Activated CD4-positive, alpha-beta T cell treated with anti-CD3 and anti-CD28 coated beads, Interleukin-2, amount 50 U/mL, for 24 hours (primary cell): ENCODE measurements around the gene TNS1.

ENCODE experiments used
- DNase-seq, 2 donors: peaks; one replicate each; pipeline ENCODE4 v3.0.0-alpha.2; 2020; ENCODE audit warnings: low read depth in 1 of 2, low spot score in 1 of 2

The TNS1 gene

DNA sequence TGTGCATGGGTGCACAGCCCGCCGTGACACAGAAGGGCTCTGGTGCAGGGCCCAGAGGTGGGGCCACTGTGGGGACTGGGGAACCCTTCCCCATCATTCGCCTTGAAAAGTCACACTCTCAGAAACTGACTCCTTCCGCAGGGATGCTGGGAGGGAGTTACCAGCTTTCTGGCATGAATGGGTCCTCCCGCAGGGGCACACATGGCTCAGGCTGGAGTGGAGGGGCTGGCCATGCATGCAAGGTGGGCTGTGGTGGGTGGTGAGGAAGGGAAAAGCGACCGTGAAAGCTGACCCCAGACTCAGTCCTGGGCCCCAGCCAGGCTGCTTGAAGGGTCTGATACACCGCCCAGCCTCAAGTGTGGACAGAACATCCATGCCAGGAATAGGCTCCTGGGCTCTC, 201.1 kb downstream of the TNS1 start:
- DNase-seq, result no peak

DNA sequence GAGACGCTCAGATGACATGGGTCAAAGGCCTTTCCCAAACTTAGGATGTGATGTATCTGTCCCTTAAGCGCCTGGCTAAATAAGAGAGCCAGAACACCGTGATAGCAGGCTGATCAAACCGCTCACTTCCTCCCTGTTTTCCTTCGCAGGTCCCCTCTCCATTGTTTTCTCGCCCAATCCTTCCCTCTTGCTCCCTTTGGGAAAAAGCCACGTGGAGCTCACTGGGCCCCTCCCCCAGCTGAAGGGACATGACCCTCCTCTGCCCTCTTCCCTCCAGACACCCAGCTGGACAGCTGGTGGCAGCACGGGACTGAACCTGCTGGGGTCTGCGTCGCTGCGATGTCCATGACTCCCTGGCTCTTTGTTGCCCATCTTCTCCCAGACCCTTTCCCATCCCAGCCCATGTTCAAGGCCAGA, 201.7 kb downstream of the TNS1 start:
- no peak for DNase-seq

DNA sequence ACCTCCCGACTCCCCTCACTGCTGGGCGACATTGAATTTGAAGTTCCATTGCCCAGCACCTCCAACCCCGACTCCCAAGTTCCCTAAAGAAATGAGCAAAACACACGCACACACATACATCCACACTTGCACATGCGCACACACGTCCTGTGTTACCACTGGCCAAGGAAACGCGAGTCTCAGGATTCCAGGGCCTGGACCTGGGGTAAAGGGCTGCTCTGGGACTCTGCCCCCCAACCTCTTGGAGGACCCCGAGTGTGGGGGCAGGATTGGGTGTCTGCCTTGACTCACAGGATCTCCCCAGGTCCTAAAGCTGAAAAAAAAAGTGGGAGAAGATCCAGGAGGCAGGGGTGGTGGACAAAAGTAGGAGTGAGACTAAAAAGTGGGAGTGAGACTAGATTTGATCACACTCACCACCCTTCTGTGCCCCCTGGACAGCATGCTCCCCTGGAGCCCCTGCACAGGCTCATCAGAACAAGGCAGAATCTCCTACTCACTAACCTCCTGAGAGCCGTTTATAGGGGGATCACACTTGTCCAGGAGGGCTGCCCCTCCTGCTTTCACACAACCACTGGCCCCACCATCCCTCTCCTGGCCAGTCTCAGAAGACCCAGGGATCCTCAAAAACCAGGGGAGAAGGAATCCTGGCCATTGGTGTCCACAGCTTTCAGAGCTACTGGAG, 202.2 kb downstream of the TNS1 start:
- DNase-seq, result no peak

DNA sequence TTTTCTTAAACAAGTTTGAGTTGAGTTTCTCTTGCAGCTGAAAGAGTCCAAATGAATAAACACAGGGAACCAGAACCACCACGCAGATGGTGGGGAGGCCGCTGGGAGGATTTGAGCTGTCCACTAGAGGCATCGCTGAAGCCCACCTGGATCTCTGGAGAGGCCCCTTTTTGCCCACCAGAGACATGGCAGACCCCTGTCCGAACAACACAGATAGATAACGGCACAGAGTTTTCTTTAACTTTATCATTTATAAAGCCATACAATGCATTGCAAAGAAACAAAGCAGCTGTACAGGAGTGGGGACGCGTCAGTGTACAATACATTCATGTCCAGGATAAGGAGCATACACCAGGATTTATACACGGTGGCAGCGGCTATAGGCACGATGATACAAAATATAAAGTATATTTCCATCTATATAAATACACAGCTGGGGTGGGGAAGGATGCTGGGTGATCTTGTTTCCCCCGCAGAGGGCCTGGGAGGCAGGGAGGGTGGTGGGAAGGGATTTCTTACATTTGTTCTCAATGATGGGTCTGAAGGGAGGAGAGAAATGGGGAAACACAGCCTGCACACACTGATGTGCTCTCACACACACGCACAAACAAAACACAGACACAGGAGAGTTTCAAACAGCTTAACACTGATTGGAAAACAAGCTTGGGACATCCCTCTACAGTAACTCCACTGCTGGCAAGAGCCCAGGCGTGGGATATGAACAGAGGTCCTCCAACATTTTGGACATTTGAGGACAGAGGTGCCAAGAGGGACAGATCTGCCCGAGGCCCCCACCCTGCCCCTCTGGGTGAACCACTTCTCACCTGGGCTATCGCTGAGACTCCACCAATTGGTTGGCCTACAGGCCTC, 203.0 kb downstream of the TNS1 start:
- DNase-seq, result no peak

DNA sequence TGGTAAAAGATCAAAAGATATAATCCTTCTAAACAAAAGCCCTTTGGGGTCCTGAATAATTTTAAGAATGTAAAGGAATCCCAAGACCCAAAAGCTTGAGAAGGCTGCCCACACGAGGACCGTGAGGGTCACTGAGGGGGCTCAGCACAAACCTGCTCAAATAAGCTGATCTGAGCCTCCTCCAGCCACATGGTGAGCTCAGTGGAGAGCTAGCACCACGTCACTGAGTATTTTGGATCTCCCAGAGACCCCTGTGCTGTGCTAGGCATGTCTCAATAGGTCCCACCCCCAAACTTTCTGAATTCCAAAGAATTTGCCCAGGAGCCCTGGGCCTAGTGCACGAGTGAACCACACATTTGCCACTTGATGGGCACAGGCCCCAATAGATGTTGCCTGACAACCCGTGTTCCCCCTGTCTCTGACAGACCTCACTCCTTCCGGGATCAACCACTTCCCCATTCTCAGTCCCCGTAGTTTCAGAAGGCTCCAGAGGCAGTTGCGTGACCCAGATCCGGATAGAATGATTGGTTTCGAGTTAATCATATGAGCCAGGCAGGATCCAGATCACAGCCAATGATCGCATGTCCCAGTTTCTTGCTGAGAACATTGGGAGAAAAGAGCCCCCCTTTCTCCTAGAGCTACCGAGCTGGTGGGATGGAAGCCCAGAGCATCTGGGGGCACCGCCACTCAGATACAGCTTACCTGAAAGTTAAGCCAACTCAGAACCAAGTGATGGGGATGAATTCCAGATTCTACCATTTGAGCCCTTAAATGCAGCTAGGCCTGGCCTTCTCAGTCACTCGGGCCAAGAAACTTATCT, 203.8 kb downstream of the TNS1 start:
- no peak for DNase-seq

DNA sequence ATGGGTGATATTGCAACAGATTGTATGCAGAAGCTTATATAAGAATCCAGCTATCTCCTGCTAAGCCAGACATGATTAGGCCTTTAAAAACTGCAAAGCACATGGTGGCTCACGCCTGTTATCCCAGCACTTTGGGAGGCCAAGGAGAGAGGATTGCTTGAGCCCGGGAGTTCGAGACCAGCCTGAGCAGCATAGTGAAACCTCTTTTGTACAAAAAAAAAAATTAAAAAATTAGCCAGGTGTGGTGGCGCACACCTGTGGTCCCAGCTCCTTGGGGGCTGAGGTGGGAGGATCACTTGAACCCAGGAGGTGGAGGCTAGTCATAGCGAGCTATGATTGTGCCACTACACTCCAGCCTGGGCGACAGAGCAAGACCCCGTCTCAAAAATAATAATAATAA, 204.6 kb downstream of the TNS1 start:
- DNase-seq, result no peak

DNA sequence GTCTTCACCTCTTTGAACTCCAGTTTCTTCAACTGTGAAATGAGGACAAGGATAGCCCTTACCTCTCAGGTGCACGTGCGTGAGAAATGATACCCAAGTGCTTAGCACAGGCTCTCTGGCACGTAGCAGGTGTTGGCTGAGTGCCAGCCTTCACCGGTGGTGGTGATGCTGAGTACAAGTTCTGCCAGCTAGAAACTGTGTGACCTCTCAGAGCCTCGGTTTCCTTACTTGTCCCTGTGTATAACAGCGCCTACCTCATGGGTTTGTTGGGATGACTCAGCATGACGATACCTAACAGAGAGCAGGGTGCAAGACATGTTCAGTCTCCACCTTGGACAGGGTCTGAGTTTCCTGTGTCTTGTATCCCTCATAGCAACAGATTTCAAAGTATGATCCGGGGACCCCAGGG, 205.1 kb downstream of the TNS1 start:
- DNase-seq, result no peak

DNA sequence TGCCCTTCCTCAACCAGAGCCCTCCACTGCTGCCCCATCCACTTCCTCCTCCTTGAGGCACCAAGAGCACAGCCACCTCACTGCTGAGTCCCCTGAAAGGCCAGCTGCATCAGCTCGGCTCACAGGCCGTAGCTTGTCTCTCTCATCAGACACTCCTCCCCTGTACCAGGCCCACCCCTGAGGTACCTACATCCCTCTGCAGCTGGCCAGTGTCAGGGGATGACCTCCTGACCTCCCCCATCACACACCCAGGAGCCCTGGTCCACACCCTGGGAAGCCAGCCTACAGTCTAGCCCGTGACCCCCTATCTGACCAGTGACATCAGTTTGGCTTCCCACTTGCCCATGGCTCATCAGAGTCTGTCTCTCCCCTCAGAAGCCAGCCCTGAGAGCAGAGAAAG, 205.6 kb downstream of the TNS1 start:
- no peak for DNase-seq

DNA sequence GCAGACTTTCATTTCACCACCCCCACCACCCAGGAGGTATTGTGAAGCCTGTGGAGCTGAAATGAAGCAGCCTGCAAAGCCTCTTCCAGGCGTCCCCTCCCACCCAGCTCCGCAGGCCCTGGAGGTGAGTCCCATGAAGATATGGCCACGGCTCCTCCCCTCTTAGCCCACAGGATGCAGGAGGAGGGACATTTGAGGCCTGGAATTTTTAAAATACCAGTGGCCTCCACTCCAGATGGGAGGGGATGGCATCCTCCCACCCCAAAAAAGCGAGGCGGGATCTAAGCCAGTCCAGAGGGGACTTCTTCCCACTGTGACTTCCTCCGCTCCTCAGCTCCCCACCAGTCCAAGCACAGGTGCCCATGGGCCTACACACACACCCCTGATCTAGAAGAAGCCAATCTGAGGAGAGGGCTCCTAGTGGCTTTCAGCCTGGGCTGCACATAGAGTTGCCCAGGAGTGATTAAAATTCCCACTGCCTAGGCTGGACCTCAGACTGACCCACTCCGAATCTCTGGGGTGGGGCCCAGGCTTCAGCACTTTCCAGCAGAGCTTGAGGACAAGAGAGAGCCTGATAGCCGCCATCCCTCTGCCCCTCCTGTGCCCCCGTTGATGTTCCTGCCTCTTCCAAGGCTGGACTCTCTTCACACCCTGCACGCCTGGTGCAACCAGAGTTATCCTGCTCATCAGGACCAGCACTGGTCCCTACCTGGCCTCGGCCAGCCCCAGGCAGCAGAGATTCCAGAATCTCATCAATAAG, 206.9 kb downstream of the TNS1 start:
- no peak for DNase-seq

DNA sequence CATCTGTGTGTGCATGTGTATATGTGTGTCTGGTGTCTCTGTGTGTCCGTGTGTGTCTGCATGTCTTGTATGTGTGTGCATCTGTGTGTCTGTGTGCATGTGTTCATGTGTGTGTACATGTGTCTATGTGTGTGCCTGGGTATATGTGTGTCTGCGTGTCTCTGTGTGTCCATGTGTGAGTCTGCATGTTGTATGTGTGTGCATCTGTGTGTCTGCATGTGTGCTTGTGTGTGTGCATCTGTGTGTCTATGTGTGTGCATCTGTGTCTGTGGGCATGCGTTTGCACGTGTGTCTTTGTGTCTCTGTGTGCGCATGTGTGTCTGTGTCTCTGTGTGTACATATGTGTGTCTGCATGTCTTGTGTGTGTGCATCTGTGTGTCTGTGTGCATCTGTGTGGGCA, 207.7 kb downstream of the TNS1 start:
- DNase-seq, result no peak

DNA sequence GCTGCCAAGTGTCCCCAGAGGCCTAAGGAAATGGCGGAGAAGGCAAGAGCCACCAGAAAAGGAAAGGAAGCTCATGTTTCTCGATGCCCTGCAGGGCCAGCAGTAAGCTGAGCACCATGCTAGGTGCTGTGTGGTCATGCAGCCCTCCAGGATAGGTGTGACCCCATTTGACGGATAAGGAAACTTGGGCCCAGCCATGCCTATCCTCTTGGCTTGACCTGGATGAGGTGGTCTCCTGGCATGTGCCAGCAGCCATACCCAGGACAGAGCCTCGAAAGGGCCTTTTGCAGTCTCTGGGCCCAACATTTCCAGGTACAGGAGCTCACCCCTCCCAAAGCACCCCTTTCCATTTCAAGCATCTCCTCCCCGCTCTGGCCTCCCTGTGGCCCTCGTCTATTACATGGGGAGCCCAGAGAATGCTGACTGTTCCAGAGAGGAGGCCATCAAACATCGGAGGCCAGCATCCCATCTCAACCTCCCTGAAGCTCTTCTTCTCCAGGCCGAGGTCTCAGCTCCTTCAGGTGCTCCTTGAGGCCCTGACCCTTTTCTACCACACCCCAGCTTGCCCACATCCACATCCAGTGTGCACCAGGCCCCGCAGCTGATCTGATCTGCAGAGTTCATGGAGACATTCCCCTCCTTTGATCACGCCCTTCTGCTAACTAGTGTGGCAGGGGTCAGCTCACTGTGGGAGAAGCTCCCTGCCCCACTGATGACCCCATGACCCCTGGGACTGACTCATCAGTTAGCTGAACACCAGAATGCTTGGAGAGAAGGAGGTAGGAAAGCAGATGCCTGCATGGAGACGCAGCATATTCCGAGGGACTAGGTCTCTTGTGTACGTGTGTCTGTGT, 208.4 kb downstream of the TNS1 start:
- no peak for DNase-seq

DNA sequence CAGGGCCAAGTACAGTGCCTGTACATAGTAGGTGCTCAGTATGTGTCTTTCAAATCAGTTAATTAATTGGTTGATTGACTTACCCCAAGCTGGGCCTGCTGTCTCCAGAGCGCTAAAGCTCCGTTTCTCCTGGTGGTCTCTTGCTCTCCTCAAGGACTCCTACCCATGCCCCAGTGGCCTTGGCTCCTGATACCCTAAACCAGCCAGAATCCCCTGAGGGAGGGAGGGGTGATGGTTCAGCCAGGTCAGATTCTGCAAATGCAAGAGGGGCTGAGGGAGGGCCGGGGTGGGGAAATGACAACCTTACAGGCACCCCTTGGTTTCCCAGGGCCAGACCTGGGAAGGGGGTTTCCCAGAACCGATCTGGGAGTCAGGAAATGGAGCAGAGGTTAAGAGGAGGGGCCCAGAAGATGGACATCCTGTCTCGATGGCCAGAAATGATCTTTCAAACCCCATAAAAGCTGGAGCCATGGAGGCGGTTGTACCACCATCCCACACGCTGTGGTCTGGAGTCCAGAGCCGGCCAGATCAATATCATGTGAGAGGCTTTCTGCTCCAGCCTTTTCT, 209.1 kb downstream of the TNS1 start:
- no peak for DNase-seq

DNA sequence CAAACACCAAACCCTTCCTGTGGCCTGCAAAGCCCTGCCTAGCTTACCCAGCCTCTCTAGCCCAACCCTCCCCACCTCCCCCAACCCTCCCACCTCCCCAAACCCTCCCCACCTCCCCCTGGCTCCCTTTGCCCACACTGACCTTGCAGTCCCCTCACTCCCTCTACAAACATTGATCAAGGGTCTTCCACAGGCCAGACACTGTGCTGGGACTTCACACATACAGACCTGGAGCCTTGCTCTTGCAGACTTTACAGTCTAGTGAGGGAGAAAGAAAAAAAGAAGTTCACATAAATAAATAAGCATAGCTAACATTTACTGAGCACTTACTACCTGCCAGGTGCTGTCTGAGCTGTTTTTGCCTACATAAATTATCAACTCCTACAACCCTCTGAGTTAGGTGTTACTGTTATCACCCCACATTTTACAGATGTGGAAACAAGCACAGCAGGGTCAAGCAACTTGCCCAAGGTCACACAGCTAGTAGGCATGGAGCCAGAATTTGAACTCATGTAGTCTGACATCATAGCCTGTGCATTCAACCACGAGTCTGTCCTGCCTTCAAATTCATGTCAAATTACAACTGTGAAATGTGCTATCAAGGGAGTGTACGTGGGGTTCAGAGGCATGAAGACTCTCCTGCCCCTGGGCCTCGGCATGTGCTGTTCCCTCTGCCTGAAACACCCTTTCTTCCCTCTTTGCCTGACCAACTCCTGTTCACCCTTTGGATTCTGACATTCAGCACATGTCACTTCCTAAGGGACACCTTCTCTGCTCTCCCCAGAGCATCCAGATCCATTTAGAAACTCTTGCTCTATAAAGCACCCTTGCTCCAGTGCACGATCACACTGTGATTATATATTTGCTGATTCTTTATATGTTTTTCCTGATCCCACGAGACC, 209.9 kb downstream of the TNS1 start:
- DNase-seq, result no peak

DNA sequence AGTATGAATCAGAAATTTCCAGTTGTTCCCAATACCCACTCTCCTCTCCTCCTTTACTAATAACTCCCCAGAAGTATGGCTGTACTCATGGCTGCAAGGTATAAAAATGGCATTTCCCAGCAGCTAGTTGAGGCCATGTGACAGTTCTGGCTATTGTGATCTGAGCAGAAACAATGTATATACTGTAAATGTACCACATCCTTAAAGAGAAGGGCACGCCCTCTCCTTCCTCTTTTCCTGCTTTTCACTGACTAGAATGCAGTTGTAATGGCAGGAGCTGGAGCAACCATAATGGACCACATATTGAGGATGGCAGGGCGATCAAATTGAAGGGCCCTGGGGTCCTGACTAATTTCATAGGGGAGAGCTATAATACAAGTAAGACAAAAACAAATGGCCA, 211.2 kb downstream of the TNS1 start:
- no peak for DNase-seq

DNA sequence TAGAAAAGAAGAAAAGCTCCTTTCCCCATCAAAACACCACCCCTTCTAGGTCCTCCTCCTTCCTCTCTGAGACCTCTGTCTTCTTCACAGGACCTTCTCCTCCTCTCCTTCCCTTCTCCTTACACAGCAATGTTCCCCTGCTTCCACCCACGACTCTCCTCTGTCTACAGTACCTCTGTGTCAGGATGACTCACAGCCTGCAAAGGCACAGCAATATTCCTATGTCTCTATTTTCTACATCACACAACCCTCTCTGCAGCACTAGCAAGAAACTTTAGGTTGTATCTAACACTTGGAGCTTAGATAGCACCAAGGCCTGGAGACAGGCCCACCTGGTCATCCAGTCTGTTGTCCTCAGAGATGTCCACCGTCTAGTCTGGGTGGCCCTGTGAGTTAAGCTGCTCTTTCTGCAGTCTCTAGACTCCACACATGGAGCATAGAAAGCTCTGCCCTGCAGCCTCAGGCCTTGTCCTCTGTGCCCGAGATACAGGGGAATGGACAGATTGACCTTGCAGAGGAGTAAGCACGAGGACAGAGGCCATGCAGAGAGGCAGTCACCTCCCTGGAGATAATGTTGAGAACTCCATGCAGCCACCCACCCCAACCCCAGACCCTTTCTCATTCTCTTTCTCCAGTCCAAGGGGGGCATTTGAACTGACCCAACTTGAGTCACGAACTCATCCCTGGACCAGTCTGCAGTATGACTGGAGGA, 212.0 kb downstream of the TNS1 start:
- no peak for DNase-seq

DNA sequence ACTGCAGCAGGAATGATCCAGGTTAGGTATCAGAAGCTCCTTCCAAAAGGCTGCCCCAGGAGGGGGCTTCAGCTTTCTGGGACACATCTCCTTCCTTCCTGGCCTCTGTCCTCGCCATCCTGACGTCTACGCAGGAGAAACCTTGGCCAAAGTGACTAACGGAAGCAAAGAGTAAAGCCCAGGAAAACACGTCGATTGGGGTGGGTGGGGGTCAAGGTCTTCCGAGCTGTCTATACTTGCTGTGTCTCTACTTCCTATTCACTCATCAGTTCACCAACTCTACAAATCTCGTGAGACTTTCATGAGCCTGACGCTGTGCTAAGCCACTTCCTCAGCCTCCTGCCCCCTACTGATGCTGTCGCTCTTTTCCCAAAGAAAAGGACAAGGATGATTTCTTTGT, 212.6 kb downstream of the TNS1 start:
- no peak for DNase-seq

DNA sequence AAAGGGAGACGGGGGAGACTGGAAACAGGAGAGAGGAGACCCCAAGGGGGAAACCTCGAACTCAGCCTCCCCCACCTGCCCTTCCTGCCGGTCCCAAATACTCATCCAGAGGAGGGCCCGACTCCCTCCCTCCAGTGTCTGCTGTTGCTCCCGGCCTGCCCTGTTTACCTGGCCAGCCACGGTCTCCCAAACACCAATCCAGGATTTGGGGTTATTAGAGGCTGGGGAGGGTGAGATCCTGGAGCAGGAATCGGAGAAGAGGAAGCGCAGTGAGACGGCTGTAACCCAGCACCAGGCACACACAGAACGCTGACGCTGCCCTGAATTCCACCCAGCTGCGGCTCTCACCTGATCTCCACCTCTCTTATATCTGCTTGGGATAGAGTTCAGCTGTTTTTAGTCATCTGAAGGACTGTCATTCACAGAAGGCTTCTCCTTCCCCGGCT, 213.0 kb downstream of the TNS1 start:
- DNase-seq, result no peak
